GM18517 (cell line): Measurements from ENCODE around the gene ZNF576.
A peak's percentile ranks its signal among the peaks of the same experiment; 100 is the strongest.
"Not testable (repeated sequence)": the region's sequence is repeated elsewhere in the genome, so short reads cannot be mapped to it uniquely, and the experiment has no call there.

Source experiments
- ATAC-seq: cut with Tn5 transposase; IDR thresholded peaks from one replicate; pipeline ENCODE4 v1.9.1; 2021; ENCODE audit warnings: mild to moderate bottlenecking, moderate library complexity; ENCODE audit not compliant: unreplicated experiment

The ZNF576 gene

DNA sequence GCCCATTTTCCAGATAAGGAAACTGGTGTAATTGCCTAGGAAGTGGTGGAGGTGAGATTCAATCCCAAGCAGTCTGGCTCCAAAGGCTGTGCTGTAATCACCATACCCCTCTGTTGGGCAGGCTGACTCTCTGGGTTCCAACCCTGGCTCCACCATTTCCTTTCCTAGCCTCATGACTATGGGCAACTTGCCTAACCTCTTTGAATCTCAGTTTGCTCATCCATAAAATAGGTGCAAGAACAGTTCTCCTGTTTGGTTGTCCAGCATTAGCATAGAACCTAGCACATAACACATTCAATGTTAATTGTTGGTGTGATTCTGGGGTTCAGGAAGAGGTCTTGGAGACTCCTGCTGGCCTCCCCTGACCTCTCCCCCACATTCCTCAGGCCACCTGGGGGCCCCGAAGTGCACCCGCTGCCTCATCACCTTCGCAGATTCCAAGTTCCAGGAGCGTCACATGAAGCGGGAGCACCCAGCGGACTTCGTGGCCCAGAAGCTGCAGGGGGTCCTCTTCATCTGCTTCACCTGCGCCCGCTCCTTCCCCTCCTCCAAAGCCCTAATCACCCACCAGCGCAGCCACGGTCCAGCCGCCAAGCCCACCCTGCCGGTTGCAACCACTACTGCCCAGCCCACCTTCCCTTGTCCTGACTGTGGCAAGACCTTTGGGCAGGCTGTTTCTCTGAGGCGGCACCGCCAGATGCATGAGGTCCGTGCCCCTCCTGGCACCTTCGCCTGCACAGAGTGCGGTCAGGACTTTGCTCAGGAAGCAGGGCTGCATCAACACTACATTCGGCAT is 2.2 kb downstream of the ZNF576 start:
- no peak for ATAC-seq

DNA sequence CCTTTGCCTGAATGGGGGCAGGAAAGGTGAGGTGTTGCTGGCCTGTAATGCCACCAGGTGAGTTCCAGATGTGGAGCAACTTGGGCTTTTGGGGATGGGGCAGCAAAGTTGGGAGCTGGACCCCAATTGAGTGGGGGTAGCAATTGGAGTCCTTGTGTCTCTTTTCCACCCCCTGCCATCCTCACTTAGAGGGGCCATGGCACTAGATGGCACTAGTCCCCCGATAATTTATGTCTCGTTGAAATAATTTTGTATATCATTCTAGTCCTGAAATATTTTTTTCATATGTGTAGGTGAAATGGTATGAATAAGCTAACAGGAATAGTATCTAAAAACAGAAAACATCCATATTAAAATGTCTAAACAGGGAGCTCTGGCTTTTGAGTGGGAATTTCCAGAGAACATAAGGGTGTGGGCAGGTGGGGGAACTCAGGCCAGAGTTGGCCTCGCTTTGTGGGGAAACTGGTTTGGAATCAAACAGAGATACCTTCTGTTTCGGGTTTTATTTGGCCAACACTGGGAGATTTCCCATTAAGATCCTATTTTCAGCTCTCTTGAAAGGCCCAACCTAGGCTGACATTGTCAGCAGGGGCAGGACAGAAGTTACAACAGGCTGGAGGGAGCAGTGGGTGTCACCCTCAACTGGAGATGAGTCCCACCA is 3.4 kb downstream of the ZNF576 start:
- ATAC-seq: no peak

- ATAC-seq: not testable (repeated sequence)
Measured at GRCh38 chr19:43600326-43600725, 3.9 kb downstream of the ZNF576 start.

GRCh38 chr19:43605875-43606568 is 9.6 kb downstream of the ZNF576 start:
- no peak for ATAC-seq

GRCh38 chr19:43606569-43607229 is 10.3 kb downstream of the ZNF576 start:
- no peak for ATAC-seq

DNA sequence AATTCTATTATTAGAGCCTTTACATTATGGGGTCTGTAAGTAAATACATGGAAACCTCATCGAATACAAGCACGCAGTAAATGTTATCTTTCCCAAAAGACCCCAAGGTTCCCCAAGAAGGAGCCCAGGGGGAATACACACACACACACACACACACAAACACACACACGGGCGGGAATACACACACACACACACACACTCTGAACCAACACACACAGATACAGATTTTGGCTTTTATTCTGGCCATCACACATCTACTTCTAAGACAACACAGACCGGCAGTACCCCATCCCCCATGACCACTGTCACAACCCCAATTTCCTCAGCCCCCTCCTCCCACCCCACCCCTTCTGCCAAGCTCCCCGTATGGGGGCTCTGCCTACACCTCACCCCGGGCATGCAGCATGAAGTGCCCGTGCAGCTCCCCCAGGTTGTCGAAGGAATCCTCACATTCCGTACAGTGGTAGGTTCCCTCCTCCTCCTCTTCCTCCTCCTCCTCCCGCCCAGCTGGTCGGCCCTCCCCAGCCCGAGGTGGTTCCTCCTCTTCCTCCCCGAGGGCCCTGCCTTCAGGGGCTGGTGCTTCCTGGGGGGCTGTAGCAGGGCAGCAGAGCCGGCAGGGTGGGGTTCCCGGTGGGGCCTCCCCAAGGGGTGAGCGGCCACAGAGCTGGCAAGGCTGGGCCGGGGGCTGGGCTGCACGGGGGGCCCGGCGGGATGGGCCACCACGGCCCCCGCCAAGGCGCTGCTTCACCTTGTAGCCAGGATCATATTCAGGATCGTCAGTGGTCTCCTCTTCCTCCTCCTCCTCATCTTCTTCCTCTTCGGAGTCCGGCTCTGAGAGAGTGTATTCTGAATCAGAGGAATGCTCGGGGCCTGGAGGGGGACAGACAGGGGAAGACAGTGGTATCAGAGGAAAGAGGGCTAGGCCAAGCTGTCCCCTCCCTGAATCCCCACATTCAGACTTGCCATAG is 11.1 kb downstream of the ZNF576 start:
- no peak for ATAC-seq

GRCh38 chr19:43609872-43610271 is 13.5 kb downstream of the ZNF576 start:
- ATAC-seq: no peak

GRCh38 chr19:43610493-43610892 is 14.1 kb downstream of the ZNF576 start:
- ATAC-seq: no peak

GRCh38 chr19:43611788-43612187 is 15.4 kb downstream of the ZNF576 start, which contains the start of gene SRRM5:
Gene SRRM5 (plus strand): TSS chr19:43612088. CDS start chr19:43612122, 34 bp downstream.
- no peak for ATAC-seq

DNA sequence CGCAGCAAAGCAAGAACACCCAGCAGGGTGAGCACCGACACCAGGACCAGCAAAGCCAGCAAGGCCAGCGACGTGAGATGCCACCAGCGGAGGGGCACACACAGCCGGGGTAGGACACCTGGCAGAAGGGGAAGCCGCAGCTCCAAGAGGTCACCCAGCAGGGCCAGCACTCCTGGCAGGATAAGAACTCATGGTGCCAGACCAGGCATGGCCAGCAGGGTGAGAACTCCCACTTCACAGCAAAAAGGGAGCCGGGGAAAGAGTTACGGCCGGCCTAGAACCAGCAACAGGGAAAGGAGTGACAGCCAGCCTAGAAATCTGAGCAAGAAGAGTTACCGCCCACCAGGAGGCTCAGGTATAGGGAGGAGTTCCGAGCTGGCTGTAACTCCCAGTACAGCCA is 16.0 kb downstream of the ZNF576 start:
- no peak for ATAC-seq

DNA sequence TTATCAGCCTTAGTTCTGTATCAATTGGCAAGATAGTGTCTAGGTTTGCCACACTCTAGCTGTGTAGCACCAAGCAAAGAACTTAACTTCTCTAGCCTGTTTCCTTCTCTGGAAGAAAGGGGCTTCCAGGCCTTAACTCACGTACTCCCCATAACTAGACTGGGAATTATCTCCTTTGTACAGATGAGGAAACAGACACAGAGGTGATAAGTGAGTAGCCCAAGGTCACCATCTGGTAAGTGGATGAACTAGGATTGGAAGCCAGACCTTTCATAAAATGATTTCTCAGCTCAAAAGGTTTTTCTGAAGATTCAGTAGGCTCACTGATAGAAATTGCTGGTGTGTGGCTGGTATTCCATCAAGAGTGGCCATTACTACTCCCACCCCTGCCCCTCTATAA is 19.9 kb downstream of the ZNF576 start:
- ATAC-seq: no peak

DNA sequence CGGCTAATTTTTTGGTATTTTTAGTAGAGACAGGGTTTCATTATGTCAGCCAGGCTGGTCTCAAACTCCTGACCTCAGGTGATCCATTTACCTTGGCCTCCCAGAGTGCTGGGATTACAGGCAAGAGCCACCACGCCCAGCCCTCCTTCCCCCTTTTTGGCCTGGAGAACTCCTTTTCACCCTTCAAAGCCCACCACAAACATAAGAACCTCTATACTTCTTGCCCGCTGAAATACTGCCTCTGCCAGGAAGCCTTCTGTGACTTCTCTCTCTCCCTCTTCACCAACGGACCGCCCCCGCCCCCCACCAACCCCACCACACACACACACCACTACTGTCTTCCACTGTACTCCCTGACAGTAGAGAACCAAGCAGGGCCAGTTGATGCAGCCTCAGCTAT is 20.6 kb downstream of the ZNF576 start:
- no peak for ATAC-seq

GRCh38 chr19:43618921-43619261 is 22.5 kb downstream of the ZNF576 start:
- peak; percentile 28 for ATAC-seq

DNA sequence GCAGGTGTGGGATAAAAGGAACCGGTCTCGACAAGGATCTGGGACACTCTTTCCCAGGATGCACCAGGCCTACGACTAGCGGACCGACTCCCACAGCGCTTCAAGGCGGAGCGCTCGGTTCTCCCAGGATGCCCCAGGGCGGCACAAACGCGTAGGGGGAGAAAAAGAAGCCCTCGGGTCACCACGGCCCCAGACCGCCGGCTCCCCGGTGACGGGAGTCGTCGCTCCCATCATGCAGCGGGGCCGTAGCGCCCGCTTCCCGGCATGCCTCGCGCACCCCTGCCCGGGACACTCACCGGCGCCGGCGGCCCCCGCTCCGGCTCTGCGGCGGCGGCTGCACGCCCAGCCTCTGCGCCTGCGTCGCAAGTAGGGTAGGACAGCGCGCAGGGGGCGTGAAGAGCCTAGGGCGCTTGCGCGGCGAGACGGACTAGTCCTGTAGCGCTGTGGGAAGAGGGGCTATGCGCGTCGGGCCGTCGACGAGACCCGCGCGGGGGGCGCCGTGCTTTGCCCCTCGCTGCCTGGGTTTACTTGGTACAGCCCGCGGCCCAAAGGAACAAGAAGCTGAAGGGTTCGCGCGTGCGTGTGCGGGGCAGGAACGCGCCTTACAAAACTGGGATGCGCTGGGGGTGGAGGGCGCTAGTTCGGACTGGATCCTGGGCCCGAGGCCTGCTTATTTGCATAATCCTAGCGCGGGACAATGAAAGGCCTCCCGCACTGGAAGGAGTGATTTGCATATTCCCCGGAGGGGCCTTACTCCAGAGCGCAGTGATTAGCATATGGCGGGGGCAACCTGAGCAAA is 23.1 kb downstream of the ZNF576 start, which contains the start of gene ZNF428:
TSS of gene ZNF428 (minus strand) at position 368 of the 799 bp plus-strand sequence. CDS start 5,325 bp downstream, outside the sequence.
- ATAC-seq: peak; percentile 67

DNA sequence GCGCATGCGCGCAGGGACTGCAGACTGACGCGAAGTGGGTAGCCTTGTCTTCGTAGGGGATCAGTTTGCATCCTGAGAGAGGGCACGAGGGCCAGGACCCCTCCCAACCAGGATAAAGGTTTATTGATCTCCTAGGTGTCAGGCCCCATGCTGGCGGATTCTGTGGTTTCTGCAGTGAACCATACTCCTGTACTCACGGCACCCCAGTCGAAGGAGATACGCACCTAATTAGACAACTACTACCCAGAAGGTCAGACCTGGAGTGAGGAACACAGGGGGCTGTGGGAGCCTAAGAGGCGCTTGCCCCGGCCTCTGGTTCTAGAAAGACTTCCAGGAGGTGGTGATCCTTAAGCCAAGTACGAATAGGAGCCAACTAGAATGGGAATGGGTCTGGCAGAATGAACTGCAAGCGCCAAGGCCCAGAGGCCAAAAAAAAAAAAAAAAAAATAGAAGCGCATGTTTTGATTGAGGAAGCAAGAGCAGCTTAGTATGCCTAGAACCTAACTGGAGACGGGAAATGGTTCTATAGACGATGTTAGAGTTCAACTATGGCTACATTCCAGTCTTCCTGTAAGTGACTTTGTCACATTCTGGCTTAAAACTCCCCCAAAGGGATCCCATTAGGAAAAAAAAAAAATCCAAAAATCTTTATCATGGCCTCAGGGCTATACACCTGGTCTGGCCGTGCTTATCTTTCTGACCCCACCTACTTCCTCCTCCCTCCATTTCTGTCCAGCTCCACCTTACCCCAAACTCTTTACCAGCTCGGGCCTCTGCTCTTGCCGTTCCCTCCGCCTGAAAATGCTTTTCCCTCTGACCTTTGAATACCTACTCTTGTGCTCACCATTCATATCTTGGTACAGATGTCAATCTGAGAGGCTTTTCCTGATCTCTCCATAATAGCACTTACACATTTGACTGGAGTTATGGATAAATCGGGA is 23.9 kb downstream of the ZNF576 start:
- no peak for ATAC-seq

DNA sequence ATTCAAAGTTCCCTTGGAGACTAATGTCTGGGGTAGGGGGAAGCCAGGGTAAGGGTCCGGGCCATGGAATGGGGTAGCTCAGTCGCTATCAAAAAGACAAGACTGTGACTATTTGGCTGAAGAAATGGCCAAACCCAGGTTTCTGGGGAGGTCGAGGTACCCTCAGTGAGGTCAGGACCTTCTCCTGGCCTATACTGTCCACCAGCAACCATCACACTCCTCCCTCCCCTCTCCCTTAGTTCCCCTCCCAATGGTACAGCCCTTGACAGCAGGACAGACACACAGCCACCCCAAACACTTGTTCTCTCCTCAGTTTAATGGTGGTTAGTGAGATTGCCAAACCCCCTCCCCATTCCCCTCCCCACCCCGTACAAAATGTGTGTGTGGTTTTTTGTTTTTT is 25.7 kb downstream of the ZNF576 start:
- no peak for ATAC-seq

DNA sequence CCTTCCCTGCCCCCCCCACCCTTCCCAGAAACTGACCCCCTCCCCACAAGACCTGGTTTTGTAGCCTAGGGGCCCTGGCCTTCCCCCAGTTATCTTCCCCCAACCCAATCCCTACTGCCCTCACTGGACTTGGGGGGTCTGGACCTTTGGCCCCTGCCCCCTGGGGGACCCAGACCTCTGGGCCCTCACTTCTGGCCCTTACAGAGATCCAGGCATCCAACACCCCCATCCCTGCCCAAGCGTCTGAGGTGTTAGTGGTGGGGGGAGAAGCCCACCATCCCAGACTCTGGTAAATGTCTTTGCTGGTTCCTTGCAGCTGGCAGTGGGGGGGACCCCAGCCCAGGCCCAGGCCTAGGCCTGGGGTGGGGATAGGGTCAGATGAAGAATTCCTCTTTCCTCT is 26.6 kb downstream of the ZNF576 start:
- no peak for ATAC-seq
